Activated B cell treated with CpG ODN at 0.5 μM for 24 hours (primary cell): ENCODE results near the gene PHACTR1. TPM values are rescaled to one million over a fixed set of nuclear protein-coding genes. Genes with fewer than 3 reads are reported as not detected.

Source experiments
- ATAC-seq: fragments of 200-7000 bp; cut with Tn5 transposase; one replicate; pipeline ENCODE4 v1.10.0; 2021; ENCODE audit warnings: low read depth, mild to moderate bottlenecking, moderate library complexity
- CTCF ChIA-PET: fragments of 350-600 bp; sonication (Branson Sonifier 250); formaldehyde crosslinking; loops from one replicate; lab custom pipeline; 2021; ENCODE audit warnings: antibody characterized with exemption; lab: Charles Lee
- POLR2A ChIA-PET: fragments of 350-600 bp; sonication (Branson Sonifier 250); formaldehyde crosslinking; loops from one replicate; lab custom pipeline; 2021; ENCODE audit warnings: antibody characterized with exemption; lab: Charles Lee
- DNase-seq: peaks from one replicate; pipeline ENCODE4 v3.0.0; 2022
- H3K27ac Mint-ChIP-seq: one replicate; pipeline ENCODE4 v1.8.0; 2020; ENCODE audit warnings: mixed read lengths
- H3K27me3 Mint-ChIP-seq: one replicate; pipeline ENCODE4 v1.8.0; 2021; ENCODE audit warnings: mixed read lengths
- H3K36me3 Mint-ChIP-seq: one replicate; pipeline ENCODE4 v1.8.0; 2021; ENCODE audit warnings: low read depth, mixed read lengths
- H3K4me1 Mint-ChIP-seq: one replicate; pipeline ENCODE4 v1.8.0; 2021; ENCODE audit warnings: mixed read lengths
- H3K4me3 Mint-ChIP-seq: one replicate; pipeline ENCODE4 v1.8.0; 2020; ENCODE audit warnings: mild to moderate bottlenecking, mixed read lengths
- H3K9me3 Mint-ChIP-seq: one replicate; pipeline ENCODE4 v1.8.0; 2020; ENCODE audit warnings: mixed read lengths
- intact Hi-C: fragments of 100-400 bp; cut with micrococcal nuclease; formaldehyde crosslinking; loops from one replicate; pipeline ENCODE4 v1.15.1; 2024
- total RNA-seq: library from RNA; stranded (reverse); gene quantifications from 2 replicates; pipeline ENCODE4 v1.2.3, GENCODE V29; 2022
- TF ChIP-seq, protein P1 (sequence below): fragments of 200-600 bp; IDR thresholded peaks from one replicate; pipeline ENCODE4 v1.8.0; 2022; ENCODE audit warnings: antibody characterized with exemption, mild to moderate bottlenecking

The PHACTR1 gene
- total RNA-seq, 1 donor from 2014 or later = 115 TPM

- CTCF ChIA-PET = no interaction called here
- Mint-ChIP-seq H3K4me3 (no peak overlapping the region), H3K36me3 (no peaks in the 10 kb centered on the region), H3K4me1 (no peaks in the 10 kb centered on the region), H3K27ac (no peak overlapping the region), H3K9me3 (no peaks in the 10 kb centered on the region), H3K27me3 (no peaks in the 10 kb centered on the region)
- POLR2A ChIA-PET = interaction anchor here (0.6 kb wide), 1 partner anchor 567 kb away, joined by 3 read pairs; no protein-coding TSS in a partner anchor
- TF ChIP-seq, protein P1, sequence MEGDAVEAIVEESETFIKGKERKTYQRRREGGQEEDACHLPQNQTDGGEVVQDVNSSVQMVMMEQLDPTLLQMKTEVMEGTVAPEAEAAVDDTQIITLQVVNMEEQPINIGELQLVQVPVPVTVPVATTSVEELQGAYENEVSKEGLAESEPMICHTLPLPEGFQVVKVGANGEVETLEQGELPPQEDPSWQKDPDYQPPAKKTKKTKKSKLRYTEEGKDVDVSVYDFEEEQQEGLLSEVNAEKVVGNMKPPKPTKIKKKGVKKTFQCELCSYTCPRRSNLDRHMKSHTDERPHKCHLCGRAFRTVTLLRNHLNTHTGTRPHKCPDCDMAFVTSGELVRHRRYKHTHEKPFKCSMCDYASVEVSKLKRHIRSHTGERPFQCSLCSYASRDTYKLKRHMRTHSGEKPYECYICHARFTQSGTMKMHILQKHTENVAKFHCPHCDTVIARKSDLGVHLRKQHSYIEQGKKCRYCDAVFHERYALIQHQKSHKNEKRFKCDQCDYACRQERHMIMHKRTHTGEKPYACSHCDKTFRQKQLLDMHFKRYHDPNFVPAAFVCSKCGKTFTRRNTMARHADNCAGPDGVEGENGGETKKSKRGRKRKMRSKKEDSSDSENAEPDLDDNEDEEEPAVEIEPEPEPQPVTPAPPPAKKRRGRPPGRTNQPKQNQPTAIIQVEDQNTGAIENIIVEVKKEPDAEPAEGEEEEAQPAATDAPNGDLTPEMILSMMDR = no peak
- ATAC-seq = no peak
- intact Hi-C loops = no loop called here
- DNase-seq = no peak
Measured at GRCh38 chr6:12865671-12866181, 149.2 kb downstream of the PHACTR1 start.

DNA sequence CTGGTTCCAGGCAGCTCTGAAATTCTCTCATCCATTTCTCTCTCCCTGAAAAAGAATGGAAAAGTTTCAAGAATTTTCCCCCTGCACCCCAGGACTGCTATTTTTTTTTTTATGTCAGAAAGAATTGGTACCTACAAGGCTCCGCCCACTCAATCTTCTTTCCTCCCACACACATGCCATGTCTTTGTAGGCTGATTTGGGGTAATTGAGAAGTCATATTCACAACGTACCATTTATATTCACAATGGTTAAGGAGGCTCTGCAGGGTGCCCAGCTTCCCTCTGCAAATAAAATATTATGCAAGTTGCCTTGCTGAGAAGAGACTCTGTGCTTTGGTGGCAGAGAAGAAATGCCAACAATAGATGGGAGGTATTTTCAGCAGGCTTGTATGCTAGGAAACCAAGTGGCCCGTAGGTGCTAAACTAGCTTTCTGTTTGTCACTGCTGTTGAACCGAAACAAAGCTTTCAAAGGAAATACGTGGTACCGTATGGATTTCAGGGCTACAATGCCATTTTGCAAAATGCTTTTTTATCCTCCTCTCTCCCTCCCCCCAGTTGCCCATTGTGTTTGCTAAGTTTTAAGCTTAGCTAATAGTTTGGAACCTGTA is 150.0 kb downstream of the PHACTR1 start:
- Mint-ChIP-seq H3K36me3 (no peaks in the 10 kb centered on the region), H3K4me3 (no peak overlapping the region), H3K27me3 (no peaks in the 10 kb centered on the region), H3K9me3 (no peaks in the 10 kb centered on the region), H3K27ac (no peak overlapping the region), H3K4me1 (no peaks in the 10 kb centered on the region)
- ATAC-seq (no peak), DNase-seq (no peak)
- ChIA-PET POLR2A (no interaction called here), CTCF (no interaction called here)
- TF ChIP-seq, protein P1 = no peak
- intact Hi-C loops = no loop called here

GRCh38 chr6:12869816-12870432 is 153.4 kb downstream of the PHACTR1 start:
- Mint-ChIP-seq H3K4me1 (no peaks in the 10 kb centered on the region), H3K36me3 (no peaks in the 10 kb centered on the region), H3K27ac (no peak overlapping the region), H3K4me3 (no peak overlapping the region), H3K27me3 (peaks cover 5% of the 10 kb centered on the region), H3K9me3 (no peaks in the 10 kb centered on the region)
- DNase-seq (no peak), ATAC-seq (no peak)
- intact Hi-C loops = no loop called here
- CTCF ChIA-PET = interaction anchor here (0.6 kb wide), 1 partner anchor 584 kb away, joined by 3 read pairs; no protein-coding TSS in a partner anchor
- POLR2A ChIA-PET = no interaction called here
- TF ChIP-seq, protein P1 = no peak

DNA sequence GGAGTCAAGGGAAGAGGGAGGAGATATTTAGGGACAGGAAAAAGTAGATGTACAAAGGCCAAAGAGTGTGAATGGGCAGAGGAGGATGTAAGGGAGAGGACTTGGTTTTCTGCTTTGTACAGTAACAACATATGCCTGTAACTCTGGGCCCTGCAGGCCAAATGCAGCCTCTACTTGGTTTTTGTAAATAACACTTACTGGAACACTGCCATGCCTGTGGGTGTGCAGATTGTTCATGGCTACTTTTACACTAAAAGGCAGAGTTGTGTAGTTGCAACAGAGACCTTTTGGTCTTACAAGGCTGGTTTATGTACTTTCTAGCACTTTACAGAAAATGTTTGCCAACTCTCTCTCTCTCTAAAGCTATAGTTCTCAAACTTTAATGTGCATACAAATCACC is 157.1 kb downstream of the PHACTR1 start:
- CTCF ChIA-PET = no interaction called here
- intact Hi-C loops = no loop called here
- TF ChIP-seq, protein P1 = no peak
- DNase-seq (no peak), ATAC-seq (no peak)
- Mint-ChIP-seq H3K4me1 (no peaks in the 10 kb centered on the region), H3K27me3 (peaks cover 13% of the 10 kb centered on the region), H3K27ac (no peak overlapping the region), H3K9me3 (no peaks in the 10 kb centered on the region), H3K36me3 (no peaks in the 10 kb centered on the region), H3K4me3 (no peak overlapping the region)
- POLR2A ChIA-PET = no interaction called here

- Mint-ChIP-seq H3K4me3 (no peak overlapping the region), H3K4me1 (no peaks in the 10 kb centered on the region), H3K36me3 (no peaks in the 10 kb centered on the region), H3K9me3 (no peaks in the 10 kb centered on the region), H3K27me3 (peaks cover 16% of the 10 kb centered on the region), H3K27ac (no peak overlapping the region)
- ATAC-seq = no peak
- ChIA-PET CTCF (no interaction called here), POLR2A (no interaction called here)
- intact Hi-C loops = no loop called here
- DNase-seq = no peak
- TF ChIP-seq, protein P1 = no peak
Measured at GRCh38 chr6:12875051-12875450, 158.5 kb downstream of the PHACTR1 start.
